CD4-positive, alpha-beta T cell treated with Interleukin-17A for 1 hour (primary cell): ENCODE data around the gene AKAP6.

Source experiments
- DNase-seq: peaks from one replicate; pipeline ENCODE4 v3.0.0-alpha.2; 2020

AKAP6 gene

DNA sequence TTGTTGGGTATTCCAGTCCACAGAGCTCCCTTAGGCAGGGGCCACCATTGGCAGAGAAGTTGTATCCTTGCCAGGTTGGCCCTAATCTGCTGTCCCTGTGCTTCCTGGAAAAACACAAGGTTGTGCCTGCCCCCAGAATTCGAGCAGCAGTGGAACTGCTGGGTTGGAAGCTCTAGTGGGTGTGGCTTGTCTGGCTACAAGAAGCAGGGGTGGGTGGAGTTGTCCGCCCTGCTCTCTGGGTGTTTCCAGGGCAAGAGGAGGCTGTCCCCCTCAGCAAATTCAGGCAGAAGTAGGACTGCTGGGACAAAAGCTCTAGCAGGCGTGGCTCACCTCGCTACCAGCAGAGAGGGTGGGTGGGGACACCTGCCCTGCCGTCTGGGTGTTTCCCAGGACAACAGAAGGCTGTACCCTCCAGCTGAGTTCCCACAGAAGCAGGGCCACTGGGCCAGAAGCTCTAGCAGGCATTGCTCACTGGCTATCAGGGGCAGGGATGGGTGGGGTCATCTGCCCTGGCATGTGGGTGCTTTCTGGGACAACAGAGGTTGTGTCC is 536.8 kb downstream of the AKAP6 start:
- no peak for DNase-seq

DNA sequence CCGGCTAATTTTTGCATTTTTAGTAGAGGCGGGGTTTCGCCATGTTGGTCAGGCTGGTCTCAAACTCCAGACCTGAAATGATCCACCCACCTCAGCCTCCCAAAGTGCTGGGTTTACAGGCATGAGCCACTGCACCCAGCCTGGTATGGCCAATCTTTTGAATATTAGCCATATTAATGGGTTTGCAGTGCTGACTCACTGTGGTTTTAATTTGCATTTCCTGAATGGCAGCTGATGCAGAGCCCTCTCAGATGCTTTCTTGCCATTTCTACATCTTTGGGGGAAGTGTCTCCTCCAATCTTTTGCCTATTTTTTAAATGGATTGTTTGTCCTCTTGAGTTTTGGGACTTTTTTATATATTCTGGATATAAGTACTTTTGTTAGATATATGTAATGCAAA is 554.1 kb downstream of the AKAP6 start:
- no peak for DNase-seq
